HG02610 (cell line): Measurements from ENCODE around the gene SLC6A12.
"Not testable (repeated sequence)": the region's sequence is repeated elsewhere in the genome, so short reads cannot be mapped to it uniquely, and the experiment has no call there.

Source experiments
- ATAC-seq: cut with Tn5 transposase; IDR thresholded peaks from one replicate; pipeline ENCODE4 v1.9.1; 2021; ENCODE audit warnings: mild to moderate bottlenecking, moderate library complexity; ENCODE audit not compliant: unreplicated experiment

The SLC6A12 gene

GRCh38 chr12:202081-202731, 11.8 kb downstream of the SLC6A12 start:
- ATAC-seq, result no peak

GRCh38 chr12:201361-201760, 12.6 kb downstream of the SLC6A12 start:
- no peak for ATAC-seq

DNA sequence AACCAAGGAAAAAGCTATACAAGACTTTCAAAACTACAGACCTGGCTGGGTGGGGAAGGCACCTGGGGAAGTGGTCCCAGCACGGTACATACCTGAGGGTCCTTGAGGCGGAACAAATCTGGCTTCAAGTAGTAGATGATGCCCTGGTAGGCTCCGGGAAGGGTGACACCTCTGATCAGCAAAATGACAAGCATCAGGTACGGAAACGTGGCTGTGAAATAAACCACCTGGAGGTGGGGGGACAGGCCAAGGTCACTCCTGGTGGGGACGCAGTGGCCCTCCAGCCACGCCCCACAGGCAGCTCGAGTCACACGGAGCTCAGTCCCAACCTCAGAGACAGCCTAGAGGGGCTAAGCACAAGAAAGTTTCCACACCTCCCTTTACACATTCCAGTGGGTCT, 15.3 kb downstream of the SLC6A12 start:
- ATAC-seq, result no peak

- ATAC-seq, result no peak
Measured at GRCh38 chr12:197911-198695, 15.9 kb downstream of the SLC6A12 start.

DNA sequence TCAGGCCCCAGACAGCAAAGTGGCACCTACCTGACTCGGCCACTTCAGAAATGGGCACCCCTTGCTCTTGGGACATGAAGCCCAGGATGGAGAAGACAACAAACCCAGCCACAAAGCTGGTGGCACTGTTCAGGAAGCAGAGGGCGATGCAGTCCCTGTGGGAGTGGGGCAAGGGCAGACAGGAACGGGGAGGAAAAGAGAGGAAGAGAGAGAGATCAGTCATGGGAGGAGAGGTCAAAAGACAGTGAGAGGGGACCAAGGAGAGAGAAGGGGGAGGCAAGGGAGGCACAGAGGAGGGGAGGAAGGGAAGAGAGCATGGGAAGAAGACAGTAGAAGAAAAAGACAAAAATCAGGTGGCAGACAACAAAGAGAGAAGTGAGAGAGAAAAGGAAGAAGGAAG, 16.6 kb downstream of the SLC6A12 start:
- no peak for ATAC-seq

DNA sequence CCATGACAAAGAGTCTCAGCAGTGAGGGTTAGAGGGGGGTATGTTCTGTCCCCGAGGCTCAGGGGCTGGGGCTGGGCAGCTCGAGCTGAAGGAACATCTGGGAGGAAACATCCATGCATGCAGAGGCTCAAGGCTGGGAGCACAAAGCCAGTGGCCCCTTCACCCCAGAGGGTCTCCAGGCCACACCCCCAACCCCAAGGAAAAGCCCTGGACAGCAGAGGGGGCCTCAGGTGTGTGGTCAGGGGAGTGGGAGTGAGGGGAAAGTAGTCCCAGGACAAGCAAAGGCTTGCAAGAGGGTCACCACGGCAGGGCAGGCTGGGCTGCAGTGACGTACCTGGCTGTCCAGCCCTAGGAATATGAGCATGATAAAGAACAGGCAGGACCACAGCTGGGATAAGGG, 17.5 kb downstream of the SLC6A12 start:
- ATAC-seq, result no peak

DNA sequence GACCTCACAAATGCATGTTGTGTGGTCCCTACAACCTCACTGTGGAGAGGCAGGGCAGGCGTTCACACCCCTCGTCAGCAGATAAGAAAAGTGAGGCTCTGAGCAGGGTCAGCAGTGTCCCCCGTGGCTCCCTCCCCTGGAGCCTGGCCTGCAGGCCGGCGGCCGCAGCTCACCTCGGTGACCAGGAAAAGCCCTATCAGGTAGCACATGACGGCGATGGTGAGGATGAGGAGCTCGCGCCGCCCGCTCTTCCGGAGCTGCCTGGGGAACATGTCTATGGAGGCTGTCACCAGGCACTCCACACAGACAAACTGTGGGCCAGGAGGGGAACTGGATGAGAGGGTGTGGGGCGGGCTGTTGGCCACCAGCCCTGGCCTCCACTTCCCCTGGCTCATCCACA, 18.0 kb downstream of the SLC6A12 start:
- no peak for ATAC-seq

GRCh38 chr12:195156-195555, 18.8 kb downstream of the SLC6A12 start:
- ATAC-seq, result no peak

GRCh38 chr12:194276-194675, 19.7 kb downstream of the SLC6A12 start:
- ATAC-seq, result no peak

DNA sequence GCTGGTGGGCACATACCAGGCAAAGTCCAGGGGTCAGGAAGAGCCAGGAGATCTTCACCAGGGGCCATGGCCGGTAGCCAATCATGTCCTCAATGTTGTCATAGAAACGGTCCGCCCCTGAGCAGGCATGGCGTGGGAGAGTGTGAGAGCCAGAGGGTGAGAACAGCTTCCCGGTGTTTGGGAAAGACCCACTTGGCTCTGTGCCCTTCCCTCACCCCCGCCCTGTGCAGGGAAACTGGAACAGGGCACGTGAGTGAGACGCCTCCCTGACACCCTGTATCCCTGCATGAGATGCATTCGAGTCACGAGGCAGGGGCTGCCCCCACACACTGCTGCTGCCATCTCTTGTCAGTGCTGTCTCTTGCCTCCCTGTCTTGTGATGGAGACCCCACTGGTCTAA, 20.7 kb downstream of the SLC6A12 start:
- ATAC-seq, result no peak

GRCh38 chr12:191541-191940, 22.4 kb downstream of the SLC6A12 start:
- no peak for ATAC-seq

DNA sequence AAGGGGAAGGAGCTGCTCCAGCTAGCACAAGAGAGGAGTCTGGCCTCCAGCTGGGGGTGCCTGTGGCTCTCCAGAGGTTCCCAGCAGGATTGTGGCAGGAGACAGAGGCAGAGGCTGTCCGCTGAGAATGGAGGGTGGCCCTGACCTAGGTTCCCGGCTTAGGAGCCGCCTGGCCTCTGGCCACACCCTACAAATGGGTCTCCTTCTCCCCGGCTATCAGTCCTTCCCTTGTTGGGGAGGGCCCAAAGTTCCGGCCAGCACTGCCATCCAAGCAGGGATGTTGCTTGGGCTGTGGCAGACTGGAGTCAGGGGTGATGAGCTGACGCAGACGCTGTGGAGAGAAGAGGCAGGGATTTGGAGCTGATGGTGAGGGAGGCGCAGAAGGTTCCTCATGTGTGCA, 23.1 kb downstream of the SLC6A12 start:
- ATAC-seq, result no peak

GRCh38 chr12:189622-189962, 24.4 kb downstream of the SLC6A12 start:
- ATAC-seq, result no peak

DNA sequence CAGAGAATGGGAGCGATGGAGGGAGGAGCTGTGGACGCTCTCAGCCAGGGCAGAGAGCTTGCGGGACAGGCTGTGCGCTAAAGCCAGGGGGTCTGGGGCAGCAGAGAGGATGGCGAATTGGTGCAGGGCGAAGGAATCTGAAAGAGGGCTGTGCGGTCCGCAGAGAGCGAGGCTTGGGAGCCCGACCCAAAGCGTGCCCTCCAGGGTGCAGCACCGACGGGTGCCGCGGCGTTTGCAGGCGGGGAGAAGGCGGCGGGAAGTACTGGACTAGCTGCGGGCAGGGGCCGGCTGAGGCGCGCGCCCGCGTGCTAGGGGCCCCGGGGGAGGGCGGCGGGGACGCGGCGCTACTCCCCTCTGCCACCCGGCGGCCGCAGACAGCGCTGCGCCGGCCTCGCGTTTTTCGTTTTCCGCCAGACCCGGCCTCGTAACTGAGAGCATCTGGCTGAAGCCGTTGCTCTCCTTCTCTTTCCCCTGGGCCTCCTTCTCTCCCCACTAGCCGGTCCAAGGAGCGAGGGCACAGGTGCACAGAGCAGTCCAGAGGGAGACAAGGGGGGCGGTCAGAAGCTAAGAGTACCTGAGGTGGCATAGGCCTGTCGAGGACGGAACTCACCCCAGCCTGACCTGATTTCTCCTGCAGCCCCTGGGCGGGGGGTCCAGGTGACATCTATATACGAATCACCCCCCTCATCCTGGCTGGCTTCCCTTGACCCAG, 24.9 kb downstream of the SLC6A12 start:
- ATAC-seq, result no peak

DNA sequence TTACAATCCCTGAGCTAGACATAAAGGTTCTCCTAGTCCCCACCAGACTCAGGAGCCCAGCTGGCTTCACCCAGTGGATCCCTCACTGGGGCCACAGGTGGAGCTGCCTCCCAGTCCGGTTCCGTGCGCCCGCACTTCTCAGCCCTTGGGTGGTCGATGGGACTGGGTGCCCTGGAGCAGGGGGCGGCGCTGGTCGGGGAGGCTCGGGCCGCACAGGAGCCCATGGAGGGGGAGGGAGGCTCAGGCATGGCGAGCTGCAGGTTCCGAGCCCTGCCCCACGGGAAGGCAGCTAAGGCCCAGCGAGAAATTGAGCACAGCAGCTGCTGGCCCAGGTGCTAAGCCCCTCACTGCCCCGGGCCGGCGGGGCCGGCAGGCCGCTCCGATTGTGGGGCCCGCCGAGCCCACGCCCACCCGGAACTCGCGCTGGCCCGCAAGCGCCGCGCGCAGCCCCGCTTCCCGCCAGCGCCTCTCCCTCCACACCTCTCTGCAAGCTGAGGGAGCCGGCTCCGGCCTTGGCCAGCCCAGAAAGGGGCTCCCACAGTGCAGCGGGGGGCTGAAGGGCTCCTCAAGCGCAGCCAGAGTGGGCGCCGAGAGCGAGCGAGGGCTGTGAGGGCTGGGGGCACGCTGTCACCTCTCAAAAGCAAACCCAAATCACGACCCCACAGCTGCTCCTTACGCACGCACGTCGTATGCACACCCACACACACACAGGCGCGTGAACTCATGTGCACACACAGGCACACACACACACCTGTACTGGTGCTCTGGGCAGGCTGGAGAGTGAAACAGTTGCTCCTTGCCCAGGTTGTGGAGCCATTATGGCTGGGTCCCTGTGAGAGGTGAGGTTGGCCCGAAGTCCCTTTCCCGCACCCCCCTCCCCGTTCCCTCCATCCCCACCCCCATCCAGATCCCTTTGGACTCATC, 25.7 kb downstream of the SLC6A12 start:
- not testable (repeated sequence) for ATAC-seq

DNA sequence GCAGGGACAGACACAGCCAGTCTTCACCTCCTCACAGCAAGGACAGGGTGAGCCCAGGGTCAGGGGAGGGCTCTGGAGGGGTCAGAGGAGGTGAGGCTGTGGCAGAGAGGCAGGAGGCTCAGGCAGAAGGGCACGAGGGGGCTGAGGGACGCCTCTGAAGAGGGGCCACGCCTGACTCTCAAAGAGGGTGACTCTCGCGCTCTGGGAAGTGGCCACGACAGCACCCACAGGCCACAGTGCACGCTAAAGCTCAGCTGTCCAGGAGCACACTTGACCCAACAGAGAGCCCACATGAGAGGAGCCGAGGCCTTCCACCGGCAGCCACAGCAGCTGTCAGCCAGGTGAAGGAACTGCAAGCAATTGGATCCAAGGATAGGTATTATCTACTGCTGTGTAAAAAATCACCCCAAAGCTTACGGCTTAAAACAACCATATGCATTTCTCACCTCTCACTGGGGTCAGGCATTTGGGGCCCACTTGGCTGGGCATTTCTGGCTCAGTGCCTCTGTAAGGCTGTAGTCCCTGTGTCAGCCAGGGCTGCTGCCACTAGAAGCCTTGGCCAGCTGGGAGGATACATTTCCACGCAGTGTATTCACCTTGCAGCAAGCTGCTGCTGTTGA, 27.8 kb downstream of the SLC6A12 start:
- no peak for ATAC-seq

DNA sequence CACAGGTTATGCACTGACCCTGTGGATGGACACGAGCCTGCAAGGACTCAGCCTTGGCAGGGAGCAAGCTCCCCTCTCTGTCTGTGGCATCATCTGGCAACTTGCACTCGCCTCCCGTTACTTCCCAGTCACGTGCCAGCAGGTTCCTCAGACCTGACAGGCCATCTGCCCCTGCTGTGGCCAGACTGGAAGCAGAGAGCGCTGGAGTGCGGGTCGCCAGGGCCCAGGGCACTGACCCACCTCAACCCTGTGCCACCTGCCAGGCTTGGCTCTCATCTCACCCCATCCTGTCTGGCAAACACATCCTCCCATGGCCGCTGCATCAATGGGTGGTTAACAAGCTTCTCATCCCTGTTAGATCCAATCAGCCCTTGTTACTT, 28.4 kb downstream of the SLC6A12 start:
- ATAC-seq, result no peak

GRCh38 chr12:184811-185575, 29.0 kb downstream of the SLC6A12 start:
- no peak for ATAC-seq

DNA sequence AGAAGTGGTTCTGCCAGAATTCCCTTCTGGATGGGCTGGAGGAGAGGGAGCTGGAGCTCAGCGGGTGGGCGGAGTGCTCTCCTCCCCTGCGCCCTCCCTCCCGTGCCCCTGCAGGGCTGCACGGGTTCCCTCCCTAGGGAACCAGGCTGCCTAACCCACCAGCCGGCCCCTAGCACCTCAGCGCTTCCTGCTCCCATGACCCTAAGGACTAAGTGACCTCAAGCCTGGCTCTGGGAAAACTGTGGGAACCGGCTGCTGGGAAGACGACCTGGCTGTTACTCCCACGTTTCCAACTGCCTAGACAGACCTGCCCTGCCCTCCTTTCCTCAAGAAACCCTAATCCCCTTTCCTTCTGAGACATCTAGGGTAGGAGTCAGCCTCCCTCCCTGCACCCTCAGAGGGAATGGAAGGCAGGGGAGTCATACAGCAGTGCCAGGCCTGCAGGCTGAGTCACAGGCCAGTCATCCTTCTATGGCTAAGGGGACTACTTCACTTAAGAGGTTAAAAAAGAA, 31.5 kb downstream of the SLC6A12 start:
- no peak for ATAC-seq

- ATAC-seq, result no peak
Measured at GRCh38 chr12:181921-182320, 32.0 kb downstream of the SLC6A12 start.
